ENCODE data around the gene HOPX. TPM values are rescaled to one million over a fixed set of nuclear protein-coding genes. Genes with fewer than 3 reads are reported as not detected.

The HOPX gene
- total and polyA plus RNA-seq, 2 of the 8 experiments (the other 6 are each of a cell fraction or from before 2014, with no cell fraction given): not detected

DNA sequence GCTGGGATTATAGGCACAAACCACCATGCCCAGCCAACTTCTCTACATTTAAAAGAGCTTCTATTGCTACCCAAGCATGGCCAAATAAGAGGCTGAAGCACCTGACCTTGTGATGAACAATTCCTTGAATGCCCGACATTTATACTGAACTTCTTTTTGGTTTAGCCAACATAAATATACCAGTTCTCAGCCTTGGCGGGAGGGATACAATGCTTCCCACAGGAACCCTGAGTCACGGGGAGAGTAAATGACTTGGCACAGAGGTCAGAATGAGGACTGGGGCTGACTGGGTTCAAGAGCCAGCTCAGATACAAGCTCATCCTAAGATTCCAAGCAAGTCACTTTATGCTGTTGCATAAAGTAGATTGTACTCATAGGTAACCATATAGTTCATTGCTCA is 6.1 kb downstream of the HOPX start:
- Histone ChIP-seq H3K4ac (replicated peaks; ENCODE audit: insufficient read length, low read depth, low read length) (no peak overlapping the region), H2BK5ac (ENCODE audit: low read depth, low read length) (no peak overlapping the region), H2BK12ac (ENCODE audit: low read depth, low read length) (no peak overlapping the region), H2AFZ (ENCODE audit: low read length) (no peak overlapping the region), H4K91ac (replicated peaks; ENCODE audit: insufficient read length, low read length) (no peak overlapping the region), H3K27ac (ENCODE audit: low read depth, low read length) (no peak overlapping the region), H3K9ac (replicated peaks in 1 of 4; ENCODE audit: extremely low read depth in 1 of 4, low read depth in 3 of 4, low read length in 3 of 4) (no peak overlapping the region), H2AK5ac (ENCODE audit: low read depth, low read length) (no peak overlapping the region), H3K18ac (ENCODE audit: extremely low read depth, low read length) (no peak overlapping the region), H2BK120ac (replicated peaks; ENCODE audit: low read depth, low read length) (no peak overlapping the region), H4K5ac (ENCODE audit: insufficient read length, low read depth, low read length) (no peak overlapping the region), H3K56ac (replicated peaks; ENCODE audit: insufficient read length, low read depth, low read length) (no peak overlapping the region), H2BK15ac (ENCODE audit: low read length) (no peak overlapping the region), H3K9me3 (ENCODE audit: insufficient read depth in 2 of 2, low read depth in 1 of 2, low read length in 1 of 2) (no peaks in the 10 kb centered on the region), H3K79me2 (ENCODE audit: control insufficient read depth in 1 of 2, insufficient read depth in 2 of 2, low read length in 2 of 2) (no peaks in the 10 kb centered on the region), H3K79me1 (ENCODE audit: low read depth, low read length) (no peaks in the 10 kb centered on the region), H3K27me3 (replicated peaks in 1 of 4; ENCODE audit: control insufficient read depth in 3 of 4, extremely low read depth in 1 of 4, insufficient read depth in 3 of 4, low read length in 3 of 4) (no peaks in the 10 kb centered on the region), H3K4me2 (ENCODE audit: insufficient read depth in 1 of 2, low read depth in 2 of 2, low read length in 2 of 2) (no peak overlapping the region), H2BK20ac (ENCODE audit: low read length) (no peak overlapping the region), H3K36me3 (ENCODE audit: control insufficient read depth in 2 of 4, insufficient read depth in 4 of 4, low read length in 3 of 4) (no peaks in the 10 kb centered on the region), H3K14ac (ENCODE audit: insufficient read length) (no peak overlapping the region), H4K20me1 (replicated peaks in 1 of 2; ENCODE audit: control insufficient read depth in 1 of 2, insufficient read depth in 2 of 2, low read length in 2 of 2) (no peaks in the 10 kb centered on the region), H3K23ac (ENCODE audit: insufficient read length) (no peak overlapping the region), H3K23me2 (ENCODE audit: low read depth, low read length) (no peaks in the 10 kb centered on the region), H3K4me1 (replicated peaks in 1 of 4; ENCODE audit: control insufficient read depth in 3 of 4, insufficient read depth in 4 of 4, low read length in 3 of 4) (no peaks in the 10 kb centered on the region), H4K8ac (ENCODE audit: extremely low read depth, insufficient read depth, low read length) (no peak overlapping the region), H3K4me3 (ENCODE audit: extremely low read depth in 1 of 4, insufficient read depth in 2 of 4, low read depth in 3 of 4, low read length in 4 of 4) (no peak overlapping the region)
- ChIA-PET POLR2A (ENCODE audit: partially characterized antibody) (no interaction called here), CTCF (ENCODE audit: partially characterized antibody) (interaction anchor here (0.7 to 2.3 kb wide), 4 partner anchors 39 to 162 kb away, joined by 3 to 7 read pairs (median 3); no protein-coding TSS in a partner anchor)
- FAIRE-seq (no peak), DNase-seq (ENCODE audit: low read depth in 1 of 2, low spot score in 2 of 2) (no peak)
- WGBS, 2 experiments (ENCODE audit: extremely low coverage in 1 of 2, insufficient coverage in 1 of 2, insufficient read length in 1 of 2, insufficient replicate concordance in 2 of 2, low coverage in 1 of 2, low lambda C conversion rate in 2 of 2, missing lambda C conversion rate in 1 of 2): 92% methylated on average over 3 of the region's 3 CpGs; no CpG with 5 or more reads in 1 of the 2 experiments
- TF ChIP-seq POU5F1 (IDR thresholded peaks at IDR 0.05; ENCODE audit: low read depth, low read length) (no peak), GTF2F1 (IDR thresholded peaks at IDR 0.05; ENCODE audit: borderline replicate concordance, low read depth, low read length) (no peak), CEBPB (IDR thresholded peaks at IDR 0.05; ENCODE audit: low read depth, low read length) (no peak), BACH1 (IDR thresholded peaks at IDR 0.05; ENCODE audit: low read length) (no peak), SP4 (IDR thresholded peaks at IDR 0.05; ENCODE audit: low read length) (no peak), TBP (IDR thresholded peaks at IDR 0.05; ENCODE audit: low read depth, low read length) (no peak), RAD21 (IDR thresholded peaks at IDR 0.05 in 1 of 2, conservative IDR thresholded peaks at IDR 0.05 in 1 of 2; ENCODE audit: low read depth in 2 of 2, low read length in 2 of 2) (no peak), ZNF274 (IDR thresholded peaks at IDR 0.05; ENCODE audit: borderline replicate concordance, extremely low read depth, low read length) (no peak), HDAC2 (IDR thresholded peaks at IDR 0.05; ENCODE audit: borderline replicate concordance in 1 of 2, low read depth in 2 of 2, low read length in 2 of 2) (no peak), KDM1A (IDR thresholded peaks at IDR 0.05; ENCODE audit: borderline replicate concordance, low read length) (no peak), CREB1 (IDR thresholded peaks at IDR 0.05) (no peak)
- TF ChIP-seq, protein P1, sequence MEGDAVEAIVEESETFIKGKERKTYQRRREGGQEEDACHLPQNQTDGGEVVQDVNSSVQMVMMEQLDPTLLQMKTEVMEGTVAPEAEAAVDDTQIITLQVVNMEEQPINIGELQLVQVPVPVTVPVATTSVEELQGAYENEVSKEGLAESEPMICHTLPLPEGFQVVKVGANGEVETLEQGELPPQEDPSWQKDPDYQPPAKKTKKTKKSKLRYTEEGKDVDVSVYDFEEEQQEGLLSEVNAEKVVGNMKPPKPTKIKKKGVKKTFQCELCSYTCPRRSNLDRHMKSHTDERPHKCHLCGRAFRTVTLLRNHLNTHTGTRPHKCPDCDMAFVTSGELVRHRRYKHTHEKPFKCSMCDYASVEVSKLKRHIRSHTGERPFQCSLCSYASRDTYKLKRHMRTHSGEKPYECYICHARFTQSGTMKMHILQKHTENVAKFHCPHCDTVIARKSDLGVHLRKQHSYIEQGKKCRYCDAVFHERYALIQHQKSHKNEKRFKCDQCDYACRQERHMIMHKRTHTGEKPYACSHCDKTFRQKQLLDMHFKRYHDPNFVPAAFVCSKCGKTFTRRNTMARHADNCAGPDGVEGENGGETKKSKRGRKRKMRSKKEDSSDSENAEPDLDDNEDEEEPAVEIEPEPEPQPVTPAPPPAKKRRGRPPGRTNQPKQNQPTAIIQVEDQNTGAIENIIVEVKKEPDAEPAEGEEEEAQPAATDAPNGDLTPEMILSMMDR (IDR thresholded peaks at IDR 0.05; ENCODE audit: control extremely low read depth in 1 of 3, insufficient read depth in 1 of 3, low read depth in 1 of 3, low read length in 3 of 3): no peak

Data from H1 (cell line).